Measurements from ENCODE around the gene CD274.

GRCh38 chr9:5499157-5499556 lies 48.8 kb downstream of the CD274 start:
- TF ChIP-seq, protein P1, sequence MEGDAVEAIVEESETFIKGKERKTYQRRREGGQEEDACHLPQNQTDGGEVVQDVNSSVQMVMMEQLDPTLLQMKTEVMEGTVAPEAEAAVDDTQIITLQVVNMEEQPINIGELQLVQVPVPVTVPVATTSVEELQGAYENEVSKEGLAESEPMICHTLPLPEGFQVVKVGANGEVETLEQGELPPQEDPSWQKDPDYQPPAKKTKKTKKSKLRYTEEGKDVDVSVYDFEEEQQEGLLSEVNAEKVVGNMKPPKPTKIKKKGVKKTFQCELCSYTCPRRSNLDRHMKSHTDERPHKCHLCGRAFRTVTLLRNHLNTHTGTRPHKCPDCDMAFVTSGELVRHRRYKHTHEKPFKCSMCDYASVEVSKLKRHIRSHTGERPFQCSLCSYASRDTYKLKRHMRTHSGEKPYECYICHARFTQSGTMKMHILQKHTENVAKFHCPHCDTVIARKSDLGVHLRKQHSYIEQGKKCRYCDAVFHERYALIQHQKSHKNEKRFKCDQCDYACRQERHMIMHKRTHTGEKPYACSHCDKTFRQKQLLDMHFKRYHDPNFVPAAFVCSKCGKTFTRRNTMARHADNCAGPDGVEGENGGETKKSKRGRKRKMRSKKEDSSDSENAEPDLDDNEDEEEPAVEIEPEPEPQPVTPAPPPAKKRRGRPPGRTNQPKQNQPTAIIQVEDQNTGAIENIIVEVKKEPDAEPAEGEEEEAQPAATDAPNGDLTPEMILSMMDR (IDR thresholded peaks at IDR 0.05) = no peak
- TF ChIP-seq POLR2A (IDR thresholded peaks at IDR 0.05) (no peak), EP300 (IDR thresholded peaks at IDR 0.05) (no peak)
